ENCODE measurements around the gene CHD1L.

DNA sequence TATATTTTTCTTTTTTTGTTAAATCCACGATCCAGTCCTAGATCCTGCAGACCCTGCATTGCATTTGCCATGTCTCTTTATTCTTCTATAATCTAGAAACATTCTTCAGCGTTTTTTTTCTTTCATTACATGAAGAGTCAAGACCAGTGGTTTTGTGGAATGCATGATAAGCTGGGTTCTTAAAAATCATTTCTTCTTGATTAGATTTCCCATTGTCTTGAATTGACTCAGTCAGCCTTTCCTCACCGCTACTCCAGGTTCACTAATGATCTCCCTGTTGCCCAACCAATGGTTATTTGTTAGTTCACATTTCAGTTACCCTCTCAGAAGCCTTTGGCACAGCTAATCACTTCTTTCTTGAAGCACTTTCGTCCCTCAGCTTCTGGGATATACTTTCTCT, 25.2 kb downstream of the CHD1L start:
- no peak for TF ChIP-seq POLR2A (IDR thresholded peaks at IDR 0.05; ENCODE audit: low read depth, low read length)
- no peak for TF ChIP-seq POLR2AphosphoS5 (IDR thresholded peaks at IDR 0.05; ENCODE audit: low read depth, low read length)
